Measurements from ENCODE around the gene FOXO6. TPM values are rescaled to one million over a fixed set of nuclear protein-coding genes. Genes with fewer than 3 reads are reported as not detected.
"Not testable (repeated sequence)": the region's sequence is repeated elsewhere in the genome, so short reads cannot be mapped to it uniquely, and the experiment has no call there.

The FOXO6 gene
- total RNA-seq, 1 donor from 2014 or later, result 38.4 TPM

DNA sequence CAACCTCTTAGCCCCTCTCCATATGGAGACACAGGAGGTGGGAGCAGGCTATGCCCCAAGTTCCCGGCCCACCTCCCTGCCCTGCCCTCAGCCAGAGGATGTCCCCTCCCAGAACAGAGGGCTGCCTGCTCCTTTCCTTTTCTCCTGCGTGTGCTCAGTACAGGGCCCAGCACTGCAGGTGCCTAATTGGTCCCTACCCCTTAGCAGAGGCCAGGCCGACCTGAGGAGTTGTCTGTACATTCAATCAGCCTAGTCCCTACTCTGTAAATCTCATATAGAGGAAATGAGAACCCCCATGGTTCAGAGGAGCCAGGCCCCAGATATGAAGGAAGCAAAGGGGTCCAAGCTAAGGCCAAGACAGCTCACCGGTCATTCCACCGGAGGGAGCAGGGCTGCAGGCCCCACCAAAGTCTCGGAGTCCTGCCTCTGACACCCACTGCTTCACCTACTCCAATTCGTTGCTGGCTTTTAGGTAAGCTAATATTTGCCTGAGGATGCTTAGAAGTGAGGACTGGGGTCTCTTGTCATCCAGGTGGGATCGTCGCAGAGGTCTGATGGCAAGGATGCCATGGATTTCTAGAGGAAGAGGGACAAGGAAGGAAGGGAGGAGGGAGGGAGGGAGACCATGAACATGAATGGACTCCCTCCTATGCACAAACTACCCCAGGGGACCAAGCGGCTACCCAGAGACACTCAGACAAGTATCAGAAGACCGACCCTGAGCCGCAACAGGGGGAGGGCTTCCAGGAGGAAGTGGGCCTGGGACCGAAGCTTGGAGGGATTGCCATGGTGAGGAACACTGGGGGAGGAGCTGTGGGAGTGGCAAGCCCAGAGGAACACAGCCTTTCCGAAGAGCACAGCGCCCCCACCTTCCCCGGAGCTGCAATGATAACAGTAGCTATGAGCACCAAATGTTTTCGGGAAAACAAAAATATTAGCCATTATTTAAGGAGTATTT, 30.4 kb upstream of the FOXO6 start:
- Mint-ChIP-seq H3K4me3 (no peak overlapping the region), H3K4me1 (peaks cover 2% of the 10 kb centered on the region), H3K36me3 (no peaks in the 10 kb centered on the region), H3K9me3 (peaks cover 16% of the 10 kb centered on the region), H3K27me3 (ENCODE audit: low read depth) (no peaks in the 10 kb centered on the region), H3K27ac (no peak overlapping the region)
- TF ChIP-seq, protein P1, sequence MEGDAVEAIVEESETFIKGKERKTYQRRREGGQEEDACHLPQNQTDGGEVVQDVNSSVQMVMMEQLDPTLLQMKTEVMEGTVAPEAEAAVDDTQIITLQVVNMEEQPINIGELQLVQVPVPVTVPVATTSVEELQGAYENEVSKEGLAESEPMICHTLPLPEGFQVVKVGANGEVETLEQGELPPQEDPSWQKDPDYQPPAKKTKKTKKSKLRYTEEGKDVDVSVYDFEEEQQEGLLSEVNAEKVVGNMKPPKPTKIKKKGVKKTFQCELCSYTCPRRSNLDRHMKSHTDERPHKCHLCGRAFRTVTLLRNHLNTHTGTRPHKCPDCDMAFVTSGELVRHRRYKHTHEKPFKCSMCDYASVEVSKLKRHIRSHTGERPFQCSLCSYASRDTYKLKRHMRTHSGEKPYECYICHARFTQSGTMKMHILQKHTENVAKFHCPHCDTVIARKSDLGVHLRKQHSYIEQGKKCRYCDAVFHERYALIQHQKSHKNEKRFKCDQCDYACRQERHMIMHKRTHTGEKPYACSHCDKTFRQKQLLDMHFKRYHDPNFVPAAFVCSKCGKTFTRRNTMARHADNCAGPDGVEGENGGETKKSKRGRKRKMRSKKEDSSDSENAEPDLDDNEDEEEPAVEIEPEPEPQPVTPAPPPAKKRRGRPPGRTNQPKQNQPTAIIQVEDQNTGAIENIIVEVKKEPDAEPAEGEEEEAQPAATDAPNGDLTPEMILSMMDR (IDR thresholded peaks at IDR 0.05; ENCODE audit: unreplicated experiment), result no peak
- no peak for DNase-seq (ENCODE audit: low spot score in 2 of 2, unreplicated experiment in 2 of 2)

DNA sequence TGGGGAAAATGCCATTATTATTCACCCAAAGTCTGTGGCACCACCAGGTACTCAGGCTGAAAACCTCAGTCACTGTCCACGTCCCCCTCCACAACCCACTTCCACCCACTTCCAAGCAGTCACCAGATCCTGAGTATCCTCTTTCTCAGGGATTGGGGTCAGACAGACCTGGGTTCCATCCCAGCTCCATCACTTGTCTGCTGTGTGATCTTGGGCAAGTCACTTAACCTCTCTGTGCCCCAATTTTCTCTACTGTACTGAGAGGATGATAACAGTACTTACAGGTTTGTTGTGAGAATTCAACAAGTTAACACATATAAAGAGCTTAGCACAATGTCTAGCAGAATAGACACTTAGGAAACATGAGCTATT, 29.7 kb upstream of the FOXO6 start:
- Mint-ChIP-seq H3K27me3 (ENCODE audit: low read depth) (peaks cover 2% of the 10 kb centered on the region), H3K4me3 (no peak overlapping the region), H3K9me3 (peaks cover 16% of the 10 kb centered on the region), H3K27ac (no peak overlapping the region), H3K36me3 (no peaks in the 10 kb centered on the region), H3K4me1 (peaks cover 2% of the 10 kb centered on the region)
- TF ChIP-seq, protein P1 (IDR thresholded peaks at IDR 0.05; ENCODE audit: unreplicated experiment), result no peak
- DNase-seq (ENCODE audit: low spot score in 2 of 2, unreplicated experiment in 2 of 2), result peak in 1 of 2 experiments; percentile 7

DNA sequence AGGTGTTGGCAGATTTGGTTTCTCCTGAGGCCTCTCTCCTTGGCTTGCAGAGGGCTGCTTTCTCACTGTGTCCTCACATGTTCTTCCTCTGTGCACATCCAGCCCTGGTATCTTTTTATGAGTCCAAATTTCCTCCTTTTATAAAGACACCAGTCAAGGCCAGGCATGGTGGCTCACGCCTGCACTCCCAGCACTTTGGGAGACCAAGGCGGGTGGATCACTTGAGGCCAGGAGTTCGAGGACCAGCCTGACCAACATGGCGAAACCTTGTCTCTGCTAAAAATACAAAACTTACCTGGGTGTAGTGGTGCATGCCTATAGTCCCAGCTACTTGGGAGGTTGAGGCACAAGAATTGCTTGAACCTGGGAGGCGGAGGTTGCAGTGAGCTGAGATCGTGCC, 29.1 kb upstream of the FOXO6 start:
- not testable (repeated sequence) for H3K36me3 Mint-ChIP-seq; H3K4me1 Mint-ChIP-seq; DNase-seq (ENCODE audit: low spot score in 2 of 2, unreplicated experiment in 2 of 2); H3K4me3 Mint-ChIP-seq; H3K27me3 Mint-ChIP-seq (ENCODE audit: low read depth); H3K27ac Mint-ChIP-seq
- peaks cover 16% of the 10 kb centered on the region for H3K9me3 Mint-ChIP-seq

DNA sequence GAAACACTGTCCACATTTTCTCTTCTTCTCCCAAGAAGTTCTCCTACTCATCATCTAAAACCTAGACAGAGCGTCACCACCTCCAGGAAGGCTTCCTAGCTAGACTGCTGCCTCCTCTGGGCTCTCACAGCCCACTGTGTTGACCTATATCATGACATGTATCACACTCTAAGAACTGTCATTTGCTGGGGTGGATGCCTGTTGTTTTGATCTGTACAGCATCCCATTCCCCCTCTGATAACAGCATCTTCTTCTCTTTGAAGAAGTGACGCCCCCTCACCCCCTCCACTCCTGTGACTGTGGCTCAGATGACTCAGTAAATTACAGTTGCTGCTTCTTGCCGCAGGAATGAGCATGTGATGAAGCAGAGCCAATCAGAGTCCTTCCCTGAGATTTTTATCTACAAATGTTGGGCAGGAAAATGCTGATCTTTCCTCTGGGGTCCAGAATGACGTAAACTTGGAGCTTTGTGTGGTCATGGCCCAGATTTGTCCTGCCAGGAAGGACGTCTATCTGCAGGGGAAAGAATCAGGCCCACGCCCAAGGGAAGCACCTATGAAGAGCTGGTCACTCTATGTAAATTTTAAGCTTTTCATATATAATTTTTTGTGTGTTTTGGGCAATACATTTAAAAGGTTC, 28.0 kb upstream of the FOXO6 start:
- Mint-ChIP-seq H3K4me1 (peaks cover 2% of the 10 kb centered on the region), H3K27me3 (ENCODE audit: low read depth) (peaks cover 2% of the 10 kb centered on the region), H3K36me3 (no peaks in the 10 kb centered on the region), H3K9me3 (peaks cover 19% of the 10 kb centered on the region), H3K27ac (no peak overlapping the region), H3K4me3 (no peak overlapping the region)
- peak in 1 of 2 experiments; percentile 9 for DNase-seq (ENCODE audit: low spot score in 2 of 2, unreplicated experiment in 2 of 2)
- TF ChIP-seq, protein P1 (IDR thresholded peaks at IDR 0.05; ENCODE audit: unreplicated experiment), result no peak

DNA sequence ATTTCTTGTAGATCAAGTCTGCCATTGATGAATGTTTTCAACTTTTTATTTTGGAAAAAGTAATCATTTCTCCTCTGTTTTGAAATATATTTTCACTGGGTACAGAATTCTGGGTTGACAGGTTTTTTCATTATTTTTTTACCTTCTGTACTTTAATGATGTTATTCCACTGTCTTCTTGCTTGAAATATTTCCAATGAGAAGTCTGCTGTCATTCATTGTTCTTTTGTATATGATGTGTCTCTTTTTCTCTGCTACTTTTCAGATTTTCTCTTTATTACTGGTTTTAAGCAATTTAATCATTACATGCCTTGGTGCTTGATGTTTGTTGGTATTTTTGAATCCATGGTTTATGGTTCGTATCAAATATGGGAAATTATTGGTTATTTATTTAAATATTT, 22.4 kb upstream of the FOXO6 start:
- Mint-ChIP-seq H3K4me3 (no peak overlapping the region), H3K9me3 (peaks cover 20% of the 10 kb centered on the region), H3K36me3 (peaks cover 3% of the 10 kb centered on the region), H3K27ac (no peak overlapping the region), H3K4me1 (no peaks in the 10 kb centered on the region), H3K27me3 (ENCODE audit: low read depth) (peaks cover 2% of the 10 kb centered on the region)
- TF ChIP-seq, protein P1 (IDR thresholded peaks at IDR 0.05; ENCODE audit: unreplicated experiment), result no peak
- DNase-seq (ENCODE audit: low spot score in 2 of 2, unreplicated experiment in 2 of 2), result no peak

Data from mesothelial cell of epicardium (in vitro differentiated cells).